Adrenal gland (tissue), 12 donors: ENCODE data around the gene OR10G4. TPM values are rescaled to one million over a fixed set of nuclear protein-coding genes. Genes with fewer than 3 reads are reported as not detected.

Experiments used
- DNase-seq, 7 donors: peaks; one replicate each; pipeline ENCODE4 v3.0.0-alpha.2; 2019 to 2020
- H3K27ac ChIP-seq, 5 donors: fragments of 200-600 bp; sonication (generic) in 4 of 5; 1 replicate in 3 of 5; 2 replicates in 2 of 5; pipeline versions ENCODE4 v1.5.1 to v1.8.0; 2016 to 2020; ENCODE audit warnings: mild to moderate bottlenecking in 1 of 5
- H3K27me3 ChIP-seq: fragments of 200-600 bp; 2 replicates; pipeline ENCODE4 v1.8.0; 2021
- H3K36me3 ChIP-seq, 2 donors: fragments of 200-600 bp; replicated peaks in 1 of 2; 1 replicate in 1 of 2; 2 replicates in 1 of 2; pipeline versions ENCODE4 v1.5.1 to v1.8.0; 2018 to 2022
- H3K4me1 ChIP-seq, 2 donors: fragments of 200-600 bp; replicated peaks in 1 of 2; 1 replicate in 1 of 2; 2 replicates in 1 of 2; pipeline versions ENCODE4 v1.5.1 to v1.8.0; 2018 to 2021
- H3K4me3 ChIP-seq, 4 donors: fragments of 200-600 bp; sonication (generic) in 3 of 4; one replicate each; pipeline ENCODE4 v1.5.1; 2016 to 2018
- H3K9me3 ChIP-seq, 3 donors: fragments of 200-600 bp; sonication (generic) in 1 of 3; replicated peaks in 1 of 3; 1 replicate in 2 of 3; 2 replicates in 1 of 3; pipeline versions ENCODE4 v1.5.1 to v1.8.0; 2016 to 2021
- POLR2A ChIP-seq, 2 donors: fragments of 450-650 bp; IDR thresholded peaks; one replicate each; pipeline ENCODE4 v1.6.1; 2017; ENCODE audit warnings: antibody characterized with exemption in 2 of 2, mild to moderate bottlenecking in 2 of 2, moderate library complexity in 1 of 2
- WGBS, 4 donors: extraction: QIAGEN DNeasy Blood & Tissue Kit in 2 of 4; methylation state at CpG; one replicate each; pipeline versions ENCODE4 v1.1.5 to v1.1.7; 2013 to 2017; 5-methylcytosine and 5-hydroxymethylcytosine counted together
- intact Hi-C, 2 donors: fragments of 100-400 bp; cut with DNase I; formaldehyde crosslinking; loops; one replicate each; pipeline versions ENCODE4 v1.14.1 to v1.15.0; 2022 to 2023
- polyA plus RNA-seq, 3 donors: library from polyadenylated mRNA; stranded (reverse); fragments of 200-250 nt in 2 of 3; fragments of 350-450 nt in 1 of 3; fragmentation: Illumina TruSeq in 1 of 3; extraction: RNeasy Lipid Tissue Mini Kit (QIAGEN cat#74804) in 1 of 3; gene quantifications; one replicate each; pipeline ENCODE4 v1.2.3, GENCODE V29; 2013 to 2014
- total RNA-seq, 9 donors: library from RNA; depleted of rRNA in 4 of 9; stranded (reverse); fragments of >200 nt in 4 of 9; fragments of 120-200 nt in 1 of 9; fragmentation: NEBNext Ultra II Directional in 1 of 9; extraction: Animal tissue kit (Norgen Biotek cat#: 25700) in 1 of 9; gene quantifications; one replicate each; pipeline versions ENCODE4 v1.1.0 to v1.2.4, GENCODE V29; 2013 to 2023
- TF ChIP-seq, protein P1 (sequence below), 6 experiments: fragments of 450-650 bp in 4 of 6; fragments of 200-600 bp in 2 of 6; sonication (generic) in 1 of 6; IDR thresholded peaks; 1 replicate in 5 of 6; 2 replicates in 1 of 6; pipeline versions ENCODE4 v1.5.1 to v1.8.0; 2016 to 2021; ENCODE audit warnings: antibody characterized with exemption in 6 of 6, mild to moderate bottlenecking in 2 of 6, moderate library complexity in 1 of 6
- donor health status: healthy with polysubstance abuse.
- donor health status: Bipolar disorder and iron deficiency.
- donor health status: DM: yes; HTN: yes; CAD: no.
- donor health status: DM: no; HTN: no; CAD: no.
- donor health status: DM: no; HTN: no; CAD: no.
- donor health status: DM: yes; HTN: yes; CAD: no.

The OR10G4 gene
- total and polyA plus RNA-seq, 12 donors: 0.06 TPM; not detected in 11

DNA sequence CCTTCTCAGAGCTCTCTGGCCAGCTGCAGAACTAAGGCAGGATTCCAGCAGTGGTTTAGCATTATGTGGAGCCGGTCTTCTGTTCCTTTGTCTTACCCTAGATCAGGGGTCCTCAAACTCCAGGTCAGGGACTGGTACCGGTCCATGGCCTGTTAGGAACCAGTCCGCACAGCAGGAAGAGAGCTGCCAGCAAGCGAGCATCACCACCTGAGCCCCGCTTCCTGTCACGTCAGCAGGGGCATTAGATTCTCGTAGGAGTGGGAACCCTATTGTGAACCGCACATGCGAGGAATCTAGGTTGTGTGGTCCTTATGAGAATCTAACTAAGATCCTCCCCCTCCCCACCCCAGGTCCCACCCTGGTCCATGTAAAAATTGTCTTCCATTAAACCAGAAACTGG, 26.8 kb downstream of the OR10G4 start:
- WGBS, 4 donors: 78 to 85% (median 81%) methylated on average over 3 to 9 of the region's 9 CpGs
- intact Hi-C loops: no loop called here
- H3K9me3 ChIP-seq: peaks cover 0 to 4% (median 0%) of the 10 kb centered on the region in 3 donors
- no peaks in the 10 kb centered on the region for H3K4me1 ChIP-seq
- H3K27me3 ChIP-seq: no peaks in the 10 kb centered on the region
- DNase-seq: no peak
- no peak overlapping the region for H3K27ac ChIP-seq
- TF ChIP-seq, protein P1, sequence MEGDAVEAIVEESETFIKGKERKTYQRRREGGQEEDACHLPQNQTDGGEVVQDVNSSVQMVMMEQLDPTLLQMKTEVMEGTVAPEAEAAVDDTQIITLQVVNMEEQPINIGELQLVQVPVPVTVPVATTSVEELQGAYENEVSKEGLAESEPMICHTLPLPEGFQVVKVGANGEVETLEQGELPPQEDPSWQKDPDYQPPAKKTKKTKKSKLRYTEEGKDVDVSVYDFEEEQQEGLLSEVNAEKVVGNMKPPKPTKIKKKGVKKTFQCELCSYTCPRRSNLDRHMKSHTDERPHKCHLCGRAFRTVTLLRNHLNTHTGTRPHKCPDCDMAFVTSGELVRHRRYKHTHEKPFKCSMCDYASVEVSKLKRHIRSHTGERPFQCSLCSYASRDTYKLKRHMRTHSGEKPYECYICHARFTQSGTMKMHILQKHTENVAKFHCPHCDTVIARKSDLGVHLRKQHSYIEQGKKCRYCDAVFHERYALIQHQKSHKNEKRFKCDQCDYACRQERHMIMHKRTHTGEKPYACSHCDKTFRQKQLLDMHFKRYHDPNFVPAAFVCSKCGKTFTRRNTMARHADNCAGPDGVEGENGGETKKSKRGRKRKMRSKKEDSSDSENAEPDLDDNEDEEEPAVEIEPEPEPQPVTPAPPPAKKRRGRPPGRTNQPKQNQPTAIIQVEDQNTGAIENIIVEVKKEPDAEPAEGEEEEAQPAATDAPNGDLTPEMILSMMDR (IDR thresholded peaks at IDR 0.05): no peak
- no peak for TF ChIP-seq POLR2A (IDR thresholded peaks at IDR 0.05)
- H3K4me3 ChIP-seq: no peak overlapping the region
- H3K36me3 ChIP-seq: no peaks in the 10 kb centered on the region

- Histone ChIP-seq H3K36me3 (no peaks in the 10 kb centered on the region), H3K4me1 (no peaks in the 10 kb centered on the region), H3K9me3 (peaks cover 0 to 4% (median 0%) of the 10 kb centered on the region in 3 donors), H3K27me3 (no peaks in the 10 kb centered on the region), H3K27ac (no peak within 1 kb of the TSS), H3K4me3 (no peak within 1 kb of the TSS)
- TF ChIP-seq, protein P1 (IDR thresholded peaks at IDR 0.05): no peak
- no peak for TF ChIP-seq POLR2A (IDR thresholded peaks at IDR 0.05)
- WGBS, 4 donors: 10 to 17% (median 11%) methylated on average over 1 of the region's 1 CpG
- intact Hi-C loops: no loop called here
- no peak for DNase-seq
Measured at GRCh38 chr11:124041254-124041653, 28.5 kb downstream of the OR10G4 start, which contains the start of gene OR10G7. OR10G7 (minus strand) TSS chr11:124041325; CDS start chr11:124039001, 2,324 bp downstream.

- WGBS, 4 donors: 64 to 74% (median 69%) methylated on average over 4 of the region's 4 CpGs
- H3K36me3 ChIP-seq: no peaks in the 10 kb centered on the region
- TF ChIP-seq, protein P1 (IDR thresholded peaks at IDR 0.05): no peak
- TF ChIP-seq POLR2A (IDR thresholded peaks at IDR 0.05): no peak
- H3K4me1 ChIP-seq: no peaks in the 10 kb centered on the region
- H3K27me3 ChIP-seq: peaks cover 3% of the 10 kb centered on the region
- H3K4me3 ChIP-seq: no peak overlapping the region
- no peak for DNase-seq
- H3K9me3 ChIP-seq: peaks cover 0 to 4% (median 0%) of the 10 kb centered on the region in 3 donors
- intact Hi-C loops: no loop called here
- H3K27ac ChIP-seq: no peak overlapping the region
Measured at GRCh38 chr11:124043420-124043819, 30.6 kb downstream of the OR10G4 start.

- H3K9me3 ChIP-seq: no peaks in the 10 kb centered on the region
- no peak overlapping the region for H3K27ac ChIP-seq
- H3K36me3 ChIP-seq: no peaks in the 10 kb centered on the region
- no peak for TF ChIP-seq POLR2A (IDR thresholded peaks at IDR 0.05)
- TF ChIP-seq, protein P1 (IDR thresholded peaks at IDR 0.05): no peak
- no peak overlapping the region for H3K4me3 ChIP-seq
- DNase-seq: no peak
- H3K4me1 ChIP-seq: no peaks in the 10 kb centered on the region
- WGBS, 4 donors: 26 to 49% (median 42%) methylated on average over 1 of the region's 1 CpG
- H3K27me3 ChIP-seq: peaks cover 3% of the 10 kb centered on the region
- intact Hi-C loops: no loop called here
Measured at GRCh38 chr11:124050748-124051147, 38.0 kb downstream of the OR10G4 start.
